ENCODE results near the gene SYTL4. TPM values are rescaled to one million over a fixed set of nuclear protein-coding genes. Genes with fewer than 3 reads are reported as not detected.

The SYTL4 gene
- total and polyA plus RNA-seq, 2 of the 8 experiments (the other 6 are each of a cell fraction or from before 2014, with no cell fraction given): 0.11 TPM

- Histone ChIP-seq H2BK120ac (replicated peaks; ENCODE audit: low read depth, low read length) (no peak overlapping the region), H3K23ac (ENCODE audit: insufficient read length) (no peak overlapping the region), H3K9ac (replicated peaks in 1 of 4; ENCODE audit: extremely low read depth in 1 of 4, low read depth in 3 of 4, low read length in 3 of 4) (no peak overlapping the region), H3K4me2 (ENCODE audit: insufficient read depth in 1 of 2, low read depth in 2 of 2, low read length in 2 of 2) (no peak overlapping the region), H4K91ac (replicated peaks; ENCODE audit: insufficient read length, low read length) (no peak overlapping the region), H3K27me3 (replicated peaks in 1 of 4; ENCODE audit: control insufficient read depth in 3 of 4, extremely low read depth in 1 of 4, insufficient read depth in 3 of 4, low read length in 3 of 4) (no peaks in the 10 kb centered on the region), H3K4me1 (replicated peaks in 1 of 4; ENCODE audit: control insufficient read depth in 3 of 4, insufficient read depth in 4 of 4, low read length in 3 of 4) (no peaks in the 10 kb centered on the region), H2BK12ac (ENCODE audit: low read depth, low read length) (no peak overlapping the region), H3K4me3 (ENCODE audit: extremely low read depth in 1 of 4, insufficient read depth in 2 of 4, low read depth in 3 of 4, low read length in 4 of 4) (no peak overlapping the region), H2BK15ac (ENCODE audit: low read length) (no peak overlapping the region), H2AFZ (ENCODE audit: low read length) (no peak overlapping the region), H3K79me1 (ENCODE audit: low read depth, low read length) (no peaks in the 10 kb centered on the region), H2BK20ac (ENCODE audit: low read length) (no peak overlapping the region), H3K18ac (ENCODE audit: extremely low read depth, low read length) (no peak overlapping the region), H3K23me2 (ENCODE audit: low read depth, low read length) (0 out of 2 replicates have a peak, but pooled peaks cover 1% of the 10 kb centered on the region), H3K56ac (replicated peaks; ENCODE audit: insufficient read length, low read depth, low read length) (no peak overlapping the region), H3K79me2 (ENCODE audit: control insufficient read depth in 1 of 2, insufficient read depth in 2 of 2, low read length in 2 of 2) (no peaks in the 10 kb centered on the region), H3K9me3 (ENCODE audit: insufficient read depth in 2 of 2, low read depth in 1 of 2, low read length in 1 of 2) (no peaks in the 10 kb centered on the region), H3K14ac (ENCODE audit: insufficient read length) (no peak overlapping the region), H4K5ac (ENCODE audit: insufficient read length, low read depth, low read length) (no peak overlapping the region), H2BK5ac (ENCODE audit: low read depth, low read length) (no peak overlapping the region), H3K36me3 (ENCODE audit: control insufficient read depth in 2 of 4, insufficient read depth in 4 of 4, low read length in 3 of 4) (no peaks in the 10 kb centered on the region), H4K8ac (ENCODE audit: extremely low read depth, insufficient read depth, low read length) (no peak overlapping the region), H3K27ac (ENCODE audit: low read depth, low read length) (no peak overlapping the region), H3K4ac (replicated peaks; ENCODE audit: insufficient read length, low read depth, low read length) (no peak overlapping the region), H2AK5ac (ENCODE audit: low read depth, low read length) (no peak overlapping the region), H4K20me1 (replicated peaks in 1 of 2; ENCODE audit: control insufficient read depth in 1 of 2, insufficient read depth in 2 of 2, low read length in 2 of 2) (no peaks in the 10 kb centered on the region)
- DNase-seq (ENCODE audit: low read depth in 1 of 2, low spot score in 2 of 2): no peak
- ChIA-PET POLR2A (ENCODE audit: partially characterized antibody) (no interaction called here), CTCF (ENCODE audit: partially characterized antibody) (no interaction called here)
- WGBS, 2 experiments (ENCODE audit: extremely low coverage in 1 of 2, insufficient coverage in 1 of 2, insufficient read length in 1 of 2, insufficient replicate concordance in 2 of 2, low coverage in 1 of 2, low lambda C conversion rate in 2 of 2, missing lambda C conversion rate in 1 of 2): 85% methylated on average over 2 of the region's 2 CpGs; no CpG with 5 or more reads in 1 of the 2 experiments
- TF ChIP-seq CHD2 (IDR thresholded peaks at IDR 0.05; ENCODE audit: low read length) (no peak), CBX8 (IDR thresholded peaks at IDR 0.05; ENCODE audit: borderline replicate concordance, low read depth, low read length) (no peak), BCL11A (IDR thresholded peaks at IDR 0.05; ENCODE audit: low read depth in 2 of 2, low read length in 2 of 2) (no peak), POU5F1 (IDR thresholded peaks at IDR 0.05; ENCODE audit: low read depth, low read length) (no peak), TBP (IDR thresholded peaks at IDR 0.05; ENCODE audit: low read depth, low read length) (no peak), TEAD4 (IDR thresholded peaks at IDR 0.05; ENCODE audit: low read depth, low read length) (no peak), TAF7 (optimal IDR thresholded peaks at IDR 0.05; ENCODE audit: borderline replicate concordance, low read depth, low read length) (no peak), TCF12 (IDR thresholded peaks at IDR 0.05; ENCODE audit: low read depth, low read length) (no peak), CHD1 (IDR thresholded peaks at IDR 0.05; ENCODE audit: low read depth, low read length) (no peak)
- FAIRE-seq: no peak
Observed at GRCh38 chrX:100747703-100748102, 15.8 kb upstream of the SYTL4 start.
